Activated CD4-positive, CD25-positive, alpha-beta regulatory T cell (primary cell): Measurements from ENCODE around the gene CYTH3.
"Not testable (repeated sequence)": the region's sequence is repeated elsewhere in the genome, so short reads cannot be mapped to it uniquely, and the experiment has no call there.

Source experiments
- DNase-seq, 4 experiments: peaks; one replicate each; lab custom pipeline; 2025; lab: John Stamatoyannopoulos, UW

Gene CYTH3

GRCh38 chr7:6283391-6284054, 11.1 kb upstream of the CYTH3 start:
- not testable (repeated sequence) for DNase-seq

- DNase-seq, result no peak
Observed at GRCh38 chr7:6279937-6280336, 7.5 kb upstream of the CYTH3 start.

GRCh38 chr7:6279341-6279740, 6.9 kb upstream of the CYTH3 start:
- no peak for DNase-seq

- no peak for DNase-seq
Observed at GRCh38 chr7:6278749-6279310, 6.4 kb upstream of the CYTH3 start.

GRCh38 chr7:6277476-6277875, 5.1 kb upstream of the CYTH3 start:
- DNase-seq, result no peak

GRCh38 chr7:6276911-6277408, 4.5 kb upstream of the CYTH3 start:
- DNase-seq, result no peak

- DNase-seq, result no peak
Observed at GRCh38 chr7:6274743-6275142, 2.3 kb upstream of the CYTH3 start.

- DNase-seq, result no peak
Observed at GRCh38 chr7:6273917-6274630, 1.6 kb upstream of the CYTH3 start.

GRCh38 chr7:6273380-6273837, 985 bp upstream of the CYTH3 start:
- DNase-seq, result no peak

GRCh38 chr7:6271694-6272440, 557 bp downstream of the CYTH3 start:
- peak in 1 of 4 experiments; percentile 7 for DNase-seq

- no peak for DNase-seq
Observed at GRCh38 chr7:6271060-6271658, 1.3 kb downstream of the CYTH3 start.

- DNase-seq, result no peak
Observed at GRCh38 chr7:6269527-6269926, 2.9 kb downstream of the CYTH3 start.

GRCh38 chr7:6268907-6269306, 3.5 kb downstream of the CYTH3 start:
- DNase-seq, result no peak

- no peak for DNase-seq
Observed at GRCh38 chr7:6268023-6268900, 4.2 kb downstream of the CYTH3 start.

GRCh38 chr7:6266699-6267098, 5.7 kb downstream of the CYTH3 start:
- DNase-seq, result no peak

- DNase-seq, result no peak
Observed at GRCh38 chr7:6262221-6262620, 10.2 kb downstream of the CYTH3 start.

GRCh38 chr7:6261699-6262098, 10.7 kb downstream of the CYTH3 start:
- no peak for DNase-seq

- no peak for DNase-seq
Observed at GRCh38 chr7:6260291-6261187, 11.9 kb downstream of the CYTH3 start.

GRCh38 chr7:6259257-6259656, 13.2 kb downstream of the CYTH3 start:
- no peak for DNase-seq
